HuH-7 (cell line): ENCODE results near the gene C1orf105.

Experiments used
- DNase-seq: peaks from one replicate; pipeline ENCODE4 v3.0.0; 2011; ENCODE audit warnings: low spot score

Gene C1orf105

GRCh38 chr1:172457479-172458130, 37.1 kb downstream of the C1orf105 start:
- no peak for DNase-seq

DNA sequence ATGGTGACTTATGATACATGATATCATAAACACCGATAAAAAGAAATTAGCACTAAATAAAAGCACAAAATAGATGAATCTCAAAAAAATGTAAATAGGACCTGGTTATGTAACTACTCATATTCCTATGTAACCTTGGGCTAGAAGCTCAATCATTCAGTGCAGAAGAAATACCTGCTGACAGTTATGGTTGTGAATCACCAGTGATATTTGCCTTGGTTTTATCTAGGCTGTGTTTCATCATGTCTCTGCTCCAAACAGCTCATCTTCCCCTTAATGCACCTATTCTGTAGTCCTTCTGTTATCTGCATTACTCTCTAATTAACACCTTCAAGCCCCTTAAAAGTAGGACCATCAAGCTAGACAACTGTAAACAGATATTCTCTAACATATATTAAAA, 39.7 kb downstream of the C1orf105 start:
- DNase-seq, result no peak

DNA sequence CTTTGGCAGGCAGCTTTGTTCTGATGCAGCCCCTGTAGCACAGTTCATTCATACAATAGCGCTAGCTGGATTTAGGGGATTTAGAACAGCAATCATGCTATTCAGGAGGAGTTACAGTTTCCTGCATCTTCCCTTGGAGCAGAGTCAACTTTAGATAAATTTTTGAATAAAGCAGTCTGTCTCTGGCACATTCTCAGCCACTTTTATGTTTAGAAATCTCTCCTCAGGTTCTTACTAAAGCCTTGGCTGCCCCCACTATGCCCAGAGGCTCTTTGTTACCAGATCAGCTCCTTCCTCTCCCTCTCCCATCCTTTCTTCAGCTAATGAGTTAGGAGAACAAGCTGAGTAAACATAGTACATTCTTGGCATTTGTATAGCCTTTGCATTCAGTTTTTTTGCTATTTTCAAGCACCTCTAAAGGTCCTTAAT, 40.4 kb downstream of the C1orf105 start:
- DNase-seq, result no peak

DNA sequence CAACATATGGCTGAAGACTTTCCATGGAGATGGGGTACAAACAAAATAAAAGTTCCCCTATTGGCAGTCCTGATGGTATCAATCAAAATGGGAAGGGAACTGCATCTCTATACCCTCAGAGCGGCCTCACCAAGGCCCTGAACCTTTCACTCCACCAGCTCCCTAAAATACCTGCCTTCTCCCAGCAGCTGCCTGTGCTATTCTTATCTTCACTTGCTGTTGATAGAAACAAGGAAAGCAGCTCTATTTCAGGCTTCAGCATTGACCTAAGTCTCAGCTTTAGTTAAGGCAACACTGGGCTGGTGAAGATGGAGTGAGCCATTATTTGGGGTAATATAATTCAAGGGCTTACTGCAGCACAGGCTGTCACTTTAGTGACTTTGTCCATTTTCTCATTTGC, 45.1 kb downstream of the C1orf105 start:
- DNase-seq, result no peak

DNA sequence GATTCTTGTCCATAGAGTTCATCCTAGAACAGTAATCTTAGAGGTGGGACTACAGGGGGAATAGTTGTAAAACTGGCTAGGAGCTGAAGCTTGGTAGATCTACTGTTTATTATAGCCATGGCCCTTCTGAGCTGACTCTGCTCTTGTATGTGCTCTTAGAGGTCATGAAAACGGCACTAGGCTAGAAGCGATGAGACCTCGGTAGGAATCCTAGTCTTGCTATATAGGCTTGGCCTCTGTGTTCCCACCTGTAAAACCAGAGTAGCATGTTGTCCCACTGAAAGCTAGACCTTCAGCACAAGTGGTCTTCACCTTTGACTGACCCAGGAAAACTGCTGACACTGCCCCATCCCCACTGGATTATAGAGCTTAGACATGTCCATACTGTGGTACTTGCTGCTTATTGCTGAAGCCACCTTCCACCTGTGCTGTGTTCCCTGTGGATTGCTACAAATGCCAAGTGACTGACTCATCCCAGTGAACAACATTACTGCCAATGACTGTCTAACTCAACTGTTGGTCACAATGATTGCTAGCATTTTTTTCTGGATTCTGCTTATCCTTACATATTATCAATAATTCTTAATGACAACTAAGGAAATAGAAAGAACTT, 46.4 kb downstream of the C1orf105 start:
- DNase-seq, result no peak

DNA sequence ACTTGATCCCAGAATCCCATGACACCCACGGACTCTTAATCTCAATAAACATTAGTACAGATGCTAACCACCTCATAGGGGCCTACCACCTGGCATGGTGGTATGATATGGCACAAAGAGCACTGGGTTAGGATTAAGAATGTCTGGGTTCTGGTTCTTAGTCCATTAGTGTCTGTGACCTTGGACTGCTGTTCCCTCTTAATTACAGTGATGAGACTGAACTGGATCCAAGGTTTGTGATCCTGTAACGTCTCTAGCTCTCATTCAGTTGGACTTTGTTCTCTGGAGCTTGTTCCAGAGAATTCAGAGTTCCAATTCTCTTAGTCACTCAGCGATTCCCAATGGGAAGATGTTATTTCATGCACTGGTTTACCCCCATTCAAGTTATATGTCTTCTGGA, 47.0 kb downstream of the C1orf105 start:
- DNase-seq, result no peak

- DNase-seq, result no peak
These were observed 47.8 kb downstream of the C1orf105 start for GRCh38 chr1:172468296-172468695.

GRCh38 chr1:172469717-172470116, 49.2 kb downstream of the C1orf105 start:
- no peak for DNase-seq

- DNase-seq, result no peak
These were observed 49.7 kb downstream of the C1orf105 start for GRCh38 chr1:172470149-172470548.

GRCh38 chr1:172471666-172472065, 51.2 kb downstream of the C1orf105 start:
- no peak for DNase-seq

GRCh38 chr1:172472495-172472894, 52.0 kb downstream of the C1orf105 start:
- no peak for DNase-seq

GRCh38 chr1:172473302-172473701, 52.8 kb downstream of the C1orf105 start:
- DNase-seq, result no peak

DNA sequence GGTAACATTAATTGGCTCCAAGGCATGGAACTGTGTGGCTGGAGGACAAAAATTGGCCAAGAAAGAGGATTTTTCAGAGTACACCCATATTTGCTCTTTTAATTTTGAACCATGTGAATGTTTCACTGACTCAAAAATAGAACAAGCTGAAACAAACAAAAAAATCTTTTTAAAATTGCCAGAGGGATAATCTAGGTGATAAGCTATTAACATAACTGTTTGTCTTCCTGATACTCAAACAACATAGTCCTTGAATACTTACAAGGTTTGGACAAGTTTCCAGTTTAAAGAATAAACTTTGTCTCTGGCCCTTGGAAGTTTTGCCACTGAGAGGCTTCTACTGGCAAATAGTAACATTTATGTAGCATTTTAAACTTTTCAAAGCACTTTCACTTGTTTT, 53.4 kb downstream of the C1orf105 start:
- no peak for DNase-seq

GRCh38 chr1:172476218-172476811, 55.8 kb downstream of the C1orf105 start:
- no peak for DNase-seq

DNA sequence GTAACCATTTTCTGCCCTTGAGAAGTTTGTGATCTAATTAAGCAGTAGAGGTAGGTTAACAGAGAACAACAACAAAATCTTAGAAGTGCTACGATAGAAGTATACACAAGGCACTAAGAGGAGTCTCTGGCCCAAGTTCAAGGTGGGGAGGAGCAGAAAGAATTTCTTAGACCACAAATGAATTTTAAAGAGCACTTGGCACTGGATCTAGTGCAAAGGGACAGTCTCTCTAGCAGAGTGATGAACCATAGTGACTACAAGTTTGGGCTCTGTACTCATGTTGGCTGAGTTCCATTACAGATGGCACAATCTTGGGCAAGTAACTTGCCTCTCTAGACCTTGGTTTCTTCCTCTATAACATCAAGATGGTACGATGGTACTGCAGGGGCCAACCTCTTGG, 56.7 kb downstream of the C1orf105 start:
- DNase-seq, result no peak

DNA sequence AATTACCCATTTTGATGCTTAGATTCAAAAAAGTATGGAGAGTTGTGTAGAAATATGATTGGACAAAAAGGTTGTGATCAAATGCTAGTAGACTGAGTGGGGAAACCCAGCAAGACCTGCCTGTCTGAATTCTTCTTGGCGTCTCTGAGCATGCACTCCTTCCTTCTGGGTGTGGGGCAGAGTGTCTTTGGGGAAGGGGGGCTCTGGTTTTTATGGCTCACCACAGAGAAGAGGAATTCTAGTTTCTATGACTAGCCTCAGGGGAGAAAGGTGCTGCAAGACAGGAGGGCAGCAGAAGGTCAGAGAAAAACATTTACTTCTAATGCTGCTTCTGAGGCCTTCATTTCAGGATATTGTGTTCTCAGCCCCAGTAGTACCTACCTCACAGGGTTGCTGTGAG, 57.3 kb downstream of the C1orf105 start:
- no peak for DNase-seq

DNA sequence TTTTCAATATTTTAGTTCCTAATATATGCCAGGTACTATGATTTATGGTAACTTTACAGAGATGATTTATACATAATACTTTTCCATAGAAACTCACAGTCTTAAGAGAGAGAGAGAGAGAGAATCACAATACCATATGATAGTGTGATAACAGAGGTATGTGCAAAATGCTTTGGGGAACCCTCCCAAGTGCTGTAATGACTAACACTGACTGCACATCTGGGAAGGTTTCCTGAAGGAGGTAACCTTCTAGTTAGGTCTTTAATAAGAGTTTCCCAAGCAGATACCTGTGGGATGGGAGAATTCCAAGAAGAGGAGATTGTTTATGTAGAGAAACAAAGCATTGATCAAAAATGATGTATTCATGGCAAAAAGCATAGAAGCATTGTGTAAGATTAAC, 58.0 kb downstream of the C1orf105 start:
- DNase-seq, result no peak

- no peak for DNase-seq
These were observed 59.9 kb downstream of the C1orf105 start for GRCh38 chr1:172480431-172480830.

GRCh38 chr1:172482044-172482443, 61.6 kb downstream of the C1orf105 start:
- DNase-seq, result no peak

- no peak for DNase-seq
These were observed 63.0 kb downstream of the C1orf105 start for GRCh38 chr1:172483448-172483847.

DNA sequence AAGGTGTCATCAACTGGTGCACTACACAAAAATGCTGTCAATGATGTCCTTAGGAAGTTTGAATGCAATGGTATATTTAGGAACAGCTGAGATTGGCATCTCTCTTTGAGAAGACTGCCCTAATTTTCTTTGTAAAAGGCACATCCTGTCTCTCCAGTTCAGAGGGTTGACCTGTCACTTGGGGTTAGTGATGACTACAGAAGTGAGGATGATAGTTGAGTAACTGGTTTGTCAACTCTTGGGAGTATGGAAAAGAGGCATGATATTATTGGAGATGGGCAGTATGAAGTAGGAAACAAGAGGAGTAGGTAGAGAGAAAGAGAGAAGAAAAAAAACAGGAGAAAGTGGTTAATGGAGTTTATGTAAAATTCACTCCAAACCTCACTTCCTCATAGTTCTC, 63.8 kb downstream of the C1orf105 start:
- DNase-seq, result no peak

- DNase-seq, result no peak
These were observed 65.1 kb downstream of the C1orf105 start for GRCh38 chr1:172485626-172486025.

- DNase-seq, result no peak
These were observed 66.4 kb downstream of the C1orf105 start for GRCh38 chr1:172486805-172487454.
